GM23338 (cell line): Measurements from ENCODE around the gene MCM7. TPM values are rescaled to one million over a fixed set of nuclear protein-coding genes. Genes with fewer than 3 reads are reported as not detected.
A peak's percentile ranks its signal among the peaks of the same experiment; 100 is the strongest.

Source experiments
- ATAC-seq: fragments of 200-7000 bp; cut with Tn5 transposase; 3 replicates; pipeline ENCODE4 v1.9.1; 2020
- DNase-seq: peaks from one replicate; pipeline ENCODE4 v3.0.0-alpha.2; 2015; ENCODE audit warnings: low spot score
- H2AFZ ChIP-seq: fragments of 200-600 bp; sonication (generic); 2 replicates; pipeline ENCODE4 v1.8.0; 2016; ENCODE audit warnings: antibody characterized with exemption, mild to moderate bottlenecking, moderate library complexity
- H3F3A ChIP-seq: fragments of 200-600 bp; sonication (generic); replicated peaks from 2 replicates; pipeline ENCODE4 v1.8.0; 2017; ENCODE audit warnings: antibody characterized with exemption, mixed run types, low read depth
- H3K27ac ChIP-seq: fragments of 200-600 bp; sonication (generic); 2 replicates; pipeline ENCODE4 v1.6.1; 2016; ENCODE audit warnings: low read depth
- H3K27me3 ChIP-seq: fragments of 200-600 bp; sonication (generic); 2 replicates; pipeline ENCODE4 v1.8.0; 2016; ENCODE audit warnings: mild to moderate bottlenecking, mixed run types, moderate library complexity; ENCODE audit not compliant: insufficient read depth
- H3K36me3 ChIP-seq: fragments of 200-600 bp; sonication (generic); 2 replicates; pipeline ENCODE4 v1.8.0; 2016; ENCODE audit warnings: mild to moderate bottlenecking; ENCODE audit not compliant: insufficient read depth
- H3K4me1 ChIP-seq: fragments of 200-600 bp; sonication (generic); 2 replicates; pipeline ENCODE4 v1.8.0; 2016; ENCODE audit warnings: mild to moderate bottlenecking, moderate library complexity; ENCODE audit not compliant: insufficient read depth
- H3K4me2 ChIP-seq: fragments of 200-600 bp; sonication (generic); 2 replicates; pipeline ENCODE4 v1.7.1; 2017; ENCODE audit warnings: mixed run types
- H3K4me3 ChIP-seq: fragments of 200-600 bp; sonication (generic); 2 replicates; pipeline ENCODE4 v1.6.1; 2016; ENCODE audit warnings: mixed run types
- H3K79me2 ChIP-seq: fragments of 200-600 bp; sonication (generic); replicated peaks from 2 replicates; pipeline ENCODE4 v1.8.0; 2017; ENCODE audit warnings: mild to moderate bottlenecking; ENCODE audit not compliant: insufficient read depth
- H3K9me2 ChIP-seq: fragments of 200-600 bp; sonication (generic); 2 replicates; pipeline ENCODE4 v1.8.0; 2017; ENCODE audit not compliant: insufficient read depth
- H4K20me1 ChIP-seq: fragments of 200-600 bp; sonication (generic); replicated peaks from 2 replicates; pipeline ENCODE4 v1.8.0; 2017; ENCODE audit warnings: mild to moderate bottlenecking; ENCODE audit not compliant: insufficient read depth
- H3K27ac Mint-ChIP-seq: 2 replicates; pipeline ENCODE4 v1.8.0; 2020; ENCODE audit warnings: inconsistent platforms, mild to moderate bottlenecking, moderate library complexity, mixed read lengths
- H3K27me3 Mint-ChIP-seq: 3 replicates; pipeline ENCODE4 v1.8.0; 2022; ENCODE audit warnings: low read depth, mild to moderate bottlenecking, moderate library complexity, mixed read lengths, inconsistent platforms; ENCODE audit not compliant: insufficient read depth, poor library complexity
- H3K36me3 Mint-ChIP-seq: 3 replicates; pipeline ENCODE4 v1.8.0; 2021; ENCODE audit warnings: low read depth, mild to moderate bottlenecking, inconsistent platforms, moderate library complexity, mixed read lengths
- H3K4me1 Mint-ChIP-seq: 3 replicates; pipeline ENCODE4 v1.8.0; 2020; ENCODE audit warnings: mild to moderate bottlenecking, inconsistent platforms, mixed read lengths
- H3K4me3 Mint-ChIP-seq: 3 replicates; pipeline ENCODE4 v1.8.0; 2021; ENCODE audit warnings: moderate library complexity, mild to moderate bottlenecking, inconsistent platforms, mixed read lengths
- H3K9me3 Mint-ChIP-seq: 3 replicates; pipeline ENCODE4 v1.8.0; 2020; ENCODE audit warnings: moderate library complexity, mild to moderate bottlenecking, inconsistent platforms, mixed read lengths
- CREB1 ChIP-seq: fragments of 250-450 bp; sonication (Bioruptor Pico); IDR thresholded peaks from 2 replicates; pipeline ENCODE4 v1.5.0; 2020; ENCODE audit warnings: low read depth, mild to moderate bottlenecking, moderate library complexity
- CTCF ChIP-seq, 2 experiments: fragments of 200-600 bp in 1 of 2; sonication (generic) in 1 of 2; conservative IDR thresholded peaks; 2 replicates each; pipeline versions ENCODE4 v1.5.1 to v1.6.1; 2016 to 2017; ENCODE audit warnings: antibody characterized with exemption in 2 of 2, low read depth in 2 of 2, mild to moderate bottlenecking in 2 of 2, moderate library complexity in 1 of 2
- ETS1 ChIP-seq: IDR thresholded peaks from 2 replicates; pipeline ENCODE4 v1.6.1; 2016; ENCODE audit warnings: antibody characterized with exemption
- EZH2phosphoT487 ChIP-seq: fragments of 200-600 bp; sonication (generic); IDR thresholded peaks from one replicate; pipeline ENCODE4 v1.8.1; 2018; ENCODE audit warnings: antibody characterized with exemption; ENCODE audit not compliant: unreplicated experiment
- JUNB ChIP-seq: IDR thresholded peaks from one replicate; pipeline ENCODE4 v1.6.1; 2016; ENCODE audit warnings: antibody characterized with exemption; ENCODE audit not compliant: unreplicated experiment
- NANOG ChIP-seq: IDR thresholded peaks from 2 replicates; pipeline ENCODE4 v1.6.1; 2016; ENCODE audit warnings: antibody characterized with exemption, borderline replicate concordance
- POLR2AphosphoS5 ChIP-seq: IDR thresholded peaks from 2 replicates; pipeline ENCODE4 v1.6.1; 2016; ENCODE audit warnings: antibody characterized with exemption, low read depth
- REST ChIP-seq: IDR thresholded peaks from one replicate; pipeline ENCODE4 v1.6.1; 2018; ENCODE audit warnings: antibody characterized with exemption; ENCODE audit not compliant: unreplicated experiment
- STAT1 ChIP-seq: IDR thresholded peaks from one replicate; pipeline ENCODE4 v1.6.1; 2016; ENCODE audit warnings: antibody characterized with exemption; ENCODE audit not compliant: unreplicated experiment
- ZNF114 ChIP-seq: fragments of 250-450 bp; sonication (Bioruptor Pico); IDR thresholded peaks from 2 replicates; pipeline ENCODE4 v1.5.0; 2020; ENCODE audit warnings: mild to moderate bottlenecking, moderate library complexity
- ZNF331 ChIP-seq: fragments of 250-450 bp; sonication (Bioruptor Pico); IDR thresholded peaks from 2 replicates; pipeline ENCODE4 v1.5.0; 2020; ENCODE audit warnings: low read depth, mild to moderate bottlenecking, moderate library complexity
- ZNF462 ChIP-seq: fragments of 250-450 bp; sonication (Bioruptor Pico); IDR thresholded peaks from 2 replicates; pipeline ENCODE4 v1.5.0; 2020; ENCODE audit warnings: mild to moderate bottlenecking, moderate library complexity
- long read RNA-seq: library from polyadenylated mRNA; unstranded; transcript quantifications from one replicate; pipeline ENCODE4 v2.0.0, GENCODE V29; 2020; ENCODE audit not compliant: unreplicated experiment
- polyA plus RNA-seq: library from polyadenylated mRNA; unstranded; fragments of >200 nt; fragmentation: Nextera tagmentation; extraction: Ambion mirVana; gene quantifications from 2 replicates; pipeline ENCODE4 v1.2.1, GENCODE V29; 2016
- total RNA-seq: library from RNA; depleted of rRNA; stranded (reverse); fragments of >200 nt; shearing (Covaris generic); gene quantifications from 2 replicates; pipeline ENCODE4 v1.2.3, GENCODE V29; 2014; rRNA removed

The MCM7 gene
- total RNA-seq: 285 TPM in 2 replicates
- polyA plus RNA-seq: 140 and 144 TPM in 2 replicates
- long read RNA-seq, transcript MCM7-201 (15 exons, 2,957 nt): major isoform, 234 of 270 reads
- long read RNA-seq, partial matches to known transcripts: 21 of 270 reads
- long read RNA-seq, other reads (novel, unspliced or antisense): 15 of 270 reads

- Histone ChIP-seq H3K4me1 (peaks cover 13% of the 10 kb centered on the region), H3K27ac (peak within 1 kb of the TSS; percentile 100), H3K36me3 (peaks cover 39% of the 10 kb centered on the region), H3K79me2 (peaks cover 57% of the 10 kb centered on the region), H3F3A (peaks cover 46% of the 10 kb centered on the region), H3K9me2 (no peaks in the 10 kb centered on the region), H3K4me2 (peak within 1 kb of the TSS; percentile 100), H4K20me1 (peaks cover 33% of the 10 kb centered on the region), H3K4me3 (peak within 1 kb of the TSS; percentile 100), H2AFZ (peak within 1 kb of the TSS; percentile 66; the same call in 1 of the 2 replicates), H3K27me3 (no peaks in the 10 kb centered on the region)
- Mint-ChIP-seq H3K4me3 (peak within 1 kb of the TSS; percentile 95), H3K27me3 (peaks cover 52% of the 10 kb centered on the region), H3K4me1 (peaks cover 36% of the 10 kb centered on the region), H3K36me3 (peaks cover 76% of the 10 kb centered on the region), H3K9me3 (peaks cover 5% of the 10 kb centered on the region; the same call in 2 of the 3 replicates), H3K27ac (peak within 1 kb of the TSS; percentile 99)
- peak; percentile 83 for ATAC-seq
- no peak for TF ChIP-seq ZNF114
- TF ChIP-seq ETS1: no peak
- peak; percentile 62 for TF ChIP-seq CREB1
- no peak for TF ChIP-seq ZNF331 (CRISPR knock-in tag)
- no peak for TF ChIP-seq EZH2phosphoT487
- TF ChIP-seq STAT1: no peak
- TF ChIP-seq NANOG: no peak
- TF ChIP-seq JUNB: no peak
- no peak for TF ChIP-seq REST
- TF ChIP-seq CTCF (conservative IDR thresholded peaks at IDR 0.05; ENCODE audit: low read depth in 2 of 2): no peak
- peak; percentile 80 for TF ChIP-seq POLR2AphosphoS5
- TF ChIP-seq ZNF462 (CRISPR knock-in tag): no peak
- DNase-seq: peak; percentile 99
These were observed at the start of gene MCM7, which contains the start of gene AP4M1 for GRCh38 chr7:100101016-100101862. Gene MCM7 (minus strand): TSS chr7:100101397. CDS start chr7:100101294, 103 bp downstream. Gene AP4M1 (plus strand): TSS chr7:100101643. CDS start chr7:100101715, 72 bp downstream.
